Activated T-cell treated with anti-CD3 and anti-CD28 coated beads for 48 hours (primary cell): ENCODE results near the gene GCGR.

ENCODE experiments used
- DNase-seq: peaks from one replicate; pipeline ENCODE4 v3.0.0-alpha.2; 2020; ENCODE audit warnings: low read depth

Gene GCGR

DNA sequence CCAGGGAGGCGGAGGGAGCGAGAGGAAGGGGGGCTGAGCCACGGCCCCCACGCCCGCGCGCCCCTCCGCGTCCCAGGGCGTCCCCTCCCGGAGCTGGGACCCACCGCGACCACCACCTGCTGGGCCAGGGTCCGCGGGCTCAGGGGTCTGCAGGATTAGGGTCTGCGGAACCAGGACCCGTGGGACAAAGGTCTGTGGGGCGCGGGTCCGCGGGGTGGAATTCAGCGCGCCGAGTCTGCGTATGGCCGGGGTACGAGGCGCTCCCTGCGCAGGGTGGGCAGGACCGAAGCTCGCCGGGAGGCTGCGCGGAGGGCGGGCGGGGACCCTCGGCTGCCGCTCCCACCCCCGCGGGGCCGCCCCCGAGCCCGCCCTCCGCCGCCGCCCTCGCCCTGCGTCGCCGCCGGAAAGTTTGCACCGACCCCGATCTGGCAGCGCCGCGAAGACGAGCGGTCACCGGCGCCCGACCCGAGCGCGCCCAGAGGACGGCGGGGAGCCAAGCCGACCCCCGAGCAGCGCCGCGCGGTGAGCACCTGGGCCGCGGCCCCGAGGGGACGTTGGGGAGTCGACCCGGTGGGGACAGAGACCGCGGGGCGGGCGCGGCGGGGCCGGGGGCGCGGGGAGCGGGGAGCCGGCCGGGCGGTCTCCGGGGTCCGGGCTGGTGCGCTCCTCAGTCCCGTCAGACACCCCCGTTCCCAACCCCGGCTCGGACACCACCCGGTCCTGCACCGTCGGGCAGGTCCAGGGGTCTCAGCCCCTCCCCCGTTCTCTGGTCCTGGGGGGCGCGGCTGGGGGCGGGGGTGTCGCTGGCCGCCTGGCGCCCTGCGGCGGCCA lies at the start of gene GCGR:
GCGR (plus strand) TSS at position 423 of the 831 bp plus-strand sequence. CDS start 4,869 bp downstream, outside the sequence.
- no peak for DNase-seq

DNA sequence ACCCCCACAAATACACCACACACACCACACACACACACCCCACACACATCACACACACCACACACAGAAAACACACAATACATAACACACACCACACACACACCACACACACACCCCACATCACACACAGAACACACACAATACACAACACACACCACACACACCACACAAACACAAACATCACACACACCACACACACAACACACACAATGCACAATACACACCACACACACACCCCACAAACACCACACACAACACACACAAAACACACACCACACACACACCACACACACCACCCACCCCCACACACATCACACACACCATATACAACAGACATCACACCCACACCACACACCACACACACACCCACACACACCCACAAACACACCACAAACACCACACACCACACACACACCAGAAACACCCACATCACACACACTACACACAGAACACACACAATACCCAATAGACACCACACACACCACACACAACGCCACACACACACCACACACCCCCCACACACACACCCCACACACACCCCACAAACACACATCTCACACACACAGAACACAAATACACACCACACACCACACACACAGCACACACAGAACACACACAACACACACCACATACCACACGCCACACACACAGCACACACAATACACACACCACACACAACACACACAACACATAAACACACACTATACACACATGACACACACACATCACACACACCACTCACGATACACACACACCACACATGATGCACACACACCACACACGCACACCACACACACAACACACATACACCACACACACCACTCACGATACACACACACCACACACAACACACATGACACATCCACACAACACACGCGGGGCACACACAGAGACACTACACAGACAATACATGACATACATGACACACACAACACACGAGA lies 11.0 kb upstream of the GCGR start:
- no peak for DNase-seq

DNA sequence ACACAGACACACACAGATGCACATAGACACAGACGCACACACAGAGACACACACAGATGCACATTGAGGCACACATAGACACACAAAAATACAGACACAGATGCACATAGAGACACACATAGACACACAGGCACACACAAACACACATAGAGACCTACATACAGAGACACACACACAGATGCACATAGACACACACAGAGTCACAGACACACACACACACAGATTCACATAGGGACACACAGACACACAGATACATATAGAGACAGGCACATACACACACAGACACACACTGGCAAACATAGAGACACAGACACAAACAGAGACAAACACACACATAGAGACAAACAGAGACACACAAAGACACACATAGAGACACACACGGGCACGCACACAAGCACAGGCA lies 9.9 kb upstream of the GCGR start:
- DNase-seq: no peak

DNA sequence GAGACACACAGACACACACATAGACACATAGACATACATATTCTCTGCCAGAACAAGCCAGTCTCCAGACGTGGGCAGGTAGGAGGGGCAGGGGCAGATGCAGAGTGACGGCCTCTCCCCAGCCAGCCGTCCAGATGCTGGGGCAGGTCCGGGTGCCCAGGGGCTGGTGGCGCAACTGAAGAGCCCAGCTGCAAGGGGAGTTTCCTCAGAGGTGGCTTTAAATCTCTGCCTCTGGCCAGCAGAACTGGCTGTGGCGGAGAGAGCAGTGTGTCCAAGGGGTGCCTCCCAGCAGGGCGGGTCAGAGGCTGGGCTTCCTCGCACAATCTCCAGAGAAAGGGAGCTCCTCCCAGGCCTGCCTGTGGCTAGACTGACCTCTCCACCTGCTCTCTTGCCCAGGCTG lies 9.4 kb upstream of the GCGR start:
- no peak for DNase-seq

DNA sequence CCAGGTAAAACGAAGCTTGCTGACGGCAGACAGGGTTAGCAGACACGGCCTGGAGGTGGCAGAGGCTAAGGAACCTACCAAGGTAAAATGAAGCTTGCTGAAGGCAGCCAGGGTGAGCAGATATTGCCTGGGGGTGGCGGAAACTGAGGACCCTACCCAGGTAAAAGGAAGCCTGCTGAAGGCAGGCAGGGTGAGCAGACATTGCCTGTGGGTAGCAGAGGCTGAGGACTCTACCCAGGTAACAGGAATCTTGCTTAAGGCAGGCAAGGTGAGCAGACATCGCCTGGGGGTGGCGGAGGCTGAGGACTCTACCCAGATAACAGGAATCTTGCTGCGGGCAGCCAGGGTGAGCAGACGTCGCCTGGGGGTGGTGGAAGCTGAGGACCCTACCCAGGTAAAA lies 2.6 kb upstream of the GCGR start:
- no peak for DNase-seq

DNA sequence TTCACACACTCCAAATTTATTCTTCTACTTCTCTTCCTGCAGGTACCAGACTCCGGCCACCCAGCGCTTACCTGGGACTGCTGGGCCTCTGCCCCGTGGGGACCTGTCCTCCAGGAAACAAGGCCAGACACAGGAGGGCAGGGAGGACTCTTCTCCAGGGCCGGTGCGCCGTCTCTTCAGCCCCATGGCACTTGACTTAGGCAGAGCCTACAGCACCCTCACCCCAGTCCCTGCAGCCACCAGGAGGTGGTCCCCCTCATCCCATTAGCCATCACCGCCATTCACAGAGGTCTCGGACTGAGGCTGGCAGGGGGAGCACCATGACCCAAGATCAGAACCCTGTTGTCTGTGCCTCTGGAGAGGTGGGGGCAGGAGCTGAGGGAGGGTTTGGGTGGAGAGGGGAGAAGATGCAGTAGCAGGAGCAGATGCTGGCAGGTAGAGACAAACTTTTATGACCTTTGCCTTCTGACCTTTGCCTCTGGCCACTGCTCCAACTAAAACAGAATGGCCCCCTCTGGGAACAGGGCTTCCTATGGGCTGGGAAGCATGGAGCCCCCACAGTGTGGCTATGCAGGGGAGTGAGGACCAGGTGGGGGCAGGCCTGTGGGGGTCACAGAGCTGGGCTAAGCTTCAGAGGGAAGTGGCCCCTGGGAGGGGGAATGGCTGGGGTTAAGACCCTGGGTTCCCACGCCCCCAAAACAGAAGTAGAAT lies 1.7 kb upstream of the GCGR start:
- DNase-seq: no peak

DNA sequence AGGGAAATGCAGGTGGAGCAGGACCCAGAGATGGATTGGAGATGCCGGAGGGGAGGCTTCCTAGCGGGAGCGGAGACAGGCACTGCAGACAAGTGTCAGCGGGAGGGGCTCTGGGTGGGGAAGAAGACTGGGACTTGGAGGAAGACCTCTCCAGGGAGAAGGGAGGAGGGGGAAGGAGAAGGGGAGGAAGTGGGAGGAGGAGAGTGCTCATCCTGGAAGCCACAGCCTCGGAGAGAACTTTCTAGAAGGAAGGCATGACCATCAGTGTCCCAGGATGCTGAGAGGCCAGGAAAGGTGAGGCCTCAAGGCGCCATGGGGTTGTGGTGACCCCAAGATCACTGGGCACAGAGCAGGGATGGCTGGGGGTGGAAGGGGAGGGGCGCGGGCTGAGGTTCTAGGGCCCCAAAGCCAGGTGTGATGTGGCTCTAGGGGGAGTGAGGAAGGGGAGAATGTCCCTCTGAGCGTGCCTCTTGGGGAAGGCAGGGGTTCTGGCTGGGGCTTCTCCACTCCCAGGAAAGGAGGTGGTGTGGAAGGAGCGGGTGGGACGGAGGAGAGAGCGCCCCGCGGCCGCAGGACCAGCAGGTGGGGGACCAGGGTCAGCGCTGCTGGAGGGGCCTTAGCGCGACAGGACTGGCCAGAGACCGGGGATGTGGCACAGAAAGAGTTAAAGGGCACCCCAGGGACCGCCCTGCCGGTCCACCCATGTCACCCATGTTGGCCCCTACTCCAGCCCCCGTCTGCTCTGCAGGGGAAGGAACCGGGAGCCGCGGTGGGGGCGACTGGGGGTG lies 900 bp upstream of the GCGR start:
- no peak for DNase-seq

DNA sequence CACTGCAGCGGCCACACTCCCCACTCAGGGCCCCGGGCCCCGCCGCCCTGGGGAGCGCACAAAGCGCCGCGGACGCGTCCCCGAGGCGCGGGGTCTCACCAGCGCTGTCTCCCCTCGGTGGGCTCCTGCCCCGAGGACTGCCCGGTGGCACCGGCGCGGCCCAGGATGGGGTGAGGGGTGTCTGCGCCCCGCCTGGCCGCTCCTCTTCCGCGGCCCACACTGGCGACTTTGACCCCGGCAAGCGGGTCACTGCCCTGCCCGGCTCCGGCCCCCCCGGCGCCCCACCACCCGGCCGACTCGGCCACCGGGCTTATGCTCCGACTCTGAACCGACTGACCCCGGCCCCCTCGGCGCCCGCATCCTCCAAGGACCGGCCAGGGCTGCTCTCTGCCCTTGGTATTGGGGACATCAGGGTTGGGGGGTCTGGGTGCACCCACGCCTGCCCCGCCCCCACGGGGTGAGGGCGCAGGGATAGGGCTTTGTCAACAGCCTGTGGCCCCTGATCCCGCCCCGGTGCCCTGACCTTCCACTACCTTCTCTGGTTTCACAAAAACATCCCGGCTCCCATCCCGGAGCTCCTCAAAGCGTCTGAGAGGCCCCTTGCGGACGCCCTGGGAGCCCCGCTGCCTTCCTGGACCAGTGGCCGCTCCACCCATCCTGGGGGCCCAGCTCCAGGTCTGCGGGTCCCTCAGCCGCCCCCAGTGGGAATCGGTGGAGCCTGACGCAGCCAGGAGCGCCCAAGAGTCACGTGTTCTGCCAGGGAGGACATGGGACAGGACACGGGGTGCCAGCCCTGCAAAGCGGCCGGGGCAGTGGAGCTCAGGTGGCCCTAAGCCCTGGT lies 829 bp downstream of the GCGR start:
- DNase-seq: no peak

DNA sequence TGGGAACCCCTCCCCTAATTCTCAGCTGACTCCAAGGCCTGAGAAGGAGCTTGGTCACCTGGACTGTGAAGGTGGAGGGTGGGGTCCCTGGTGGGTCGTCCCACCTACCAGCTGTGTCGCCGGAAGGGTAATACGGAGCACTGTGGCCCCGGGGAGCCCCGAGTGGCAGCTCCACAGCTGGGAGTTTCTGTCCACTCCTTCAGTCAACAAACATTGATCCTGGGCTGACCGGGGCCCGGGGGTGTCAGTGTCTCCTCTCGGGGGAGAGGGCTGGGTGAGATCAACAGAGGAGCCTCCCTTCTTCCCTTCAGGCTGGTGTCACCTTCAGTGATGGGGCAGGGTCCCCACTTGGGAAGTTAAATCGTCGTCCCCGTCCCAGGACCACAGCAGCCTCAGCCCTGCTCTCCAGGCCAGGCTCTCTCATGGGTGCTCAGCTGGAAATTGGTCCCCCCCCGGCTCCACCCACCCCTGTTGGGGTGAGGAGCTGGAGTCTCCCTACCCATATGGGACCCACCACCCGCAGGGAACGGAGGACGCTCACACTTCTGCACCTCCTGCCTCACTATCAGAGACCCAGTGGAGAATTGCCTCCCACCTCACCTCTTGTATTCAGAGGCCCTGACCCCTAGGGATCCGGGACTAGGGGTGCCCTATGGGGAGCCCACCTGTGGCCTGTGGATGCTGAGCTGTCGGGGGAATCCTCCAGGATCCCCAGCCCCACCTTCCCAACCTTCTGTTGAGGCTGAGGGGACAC lies 1.9 kb downstream of the GCGR start:
- no peak for DNase-seq

DNA sequence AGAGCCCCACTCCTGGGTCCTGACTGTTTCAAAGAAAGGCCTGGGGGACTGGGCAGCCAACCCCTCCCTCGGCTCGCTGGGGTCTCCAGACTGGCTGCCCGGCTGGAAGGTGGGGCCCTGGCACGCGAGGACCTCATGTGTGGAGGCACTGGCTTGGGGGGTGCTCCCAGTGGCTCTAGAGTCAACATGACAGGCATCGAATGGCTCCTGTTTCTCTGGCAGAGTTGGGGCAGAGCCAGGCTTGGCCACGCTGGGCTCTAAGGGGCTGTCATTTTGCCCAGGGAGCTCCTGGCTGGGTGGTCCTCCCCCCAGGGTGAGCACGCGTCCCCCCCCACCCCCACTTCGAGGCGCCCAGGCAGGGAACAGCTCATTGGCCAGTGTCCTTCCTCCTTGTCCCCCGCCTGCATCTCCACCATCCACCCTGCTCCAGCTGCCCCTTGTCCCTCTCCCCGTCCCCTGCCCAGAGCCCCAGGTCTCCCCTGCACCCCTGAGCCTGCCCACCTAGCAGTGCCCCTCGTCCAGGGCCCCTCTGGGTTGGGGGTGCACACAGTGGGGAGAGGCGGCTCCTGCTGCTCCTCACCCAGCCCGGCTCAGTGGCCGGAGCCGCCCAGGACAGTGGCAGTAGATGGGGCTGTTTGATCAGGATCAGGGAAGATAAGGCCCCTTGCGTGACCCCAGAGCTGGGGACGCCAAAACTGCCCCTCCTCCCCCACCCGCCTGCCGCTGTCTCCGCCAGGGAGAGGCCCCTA lies 2.7 kb downstream of the GCGR start:
- DNase-seq: no peak

DNA sequence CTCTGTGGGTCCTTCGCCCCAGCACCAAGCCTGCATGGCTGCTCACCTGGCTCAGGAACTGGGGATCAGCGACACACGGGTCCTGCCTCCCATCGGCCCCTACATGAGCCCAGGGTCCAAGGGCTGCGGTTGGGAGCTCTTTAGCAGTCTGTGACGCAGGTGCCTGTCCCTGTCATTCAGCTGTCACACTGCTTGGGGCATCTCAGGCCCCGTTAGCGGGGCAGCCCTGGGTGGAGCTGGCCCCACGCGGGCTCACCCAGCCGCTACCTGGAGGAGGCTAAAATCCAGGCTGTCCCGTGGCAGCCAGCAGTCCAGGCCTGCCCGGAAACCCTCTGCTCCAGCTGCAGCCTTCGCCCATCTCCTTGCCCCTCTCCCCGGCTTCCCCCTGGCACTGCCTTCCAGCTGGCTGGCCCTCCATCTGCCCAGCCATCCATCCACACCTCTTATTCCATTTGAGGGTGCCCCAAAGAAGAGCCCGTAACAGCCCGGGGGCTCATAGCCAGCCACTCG lies 3.3 kb downstream of the GCGR start:
- DNase-seq: no peak

DNA sequence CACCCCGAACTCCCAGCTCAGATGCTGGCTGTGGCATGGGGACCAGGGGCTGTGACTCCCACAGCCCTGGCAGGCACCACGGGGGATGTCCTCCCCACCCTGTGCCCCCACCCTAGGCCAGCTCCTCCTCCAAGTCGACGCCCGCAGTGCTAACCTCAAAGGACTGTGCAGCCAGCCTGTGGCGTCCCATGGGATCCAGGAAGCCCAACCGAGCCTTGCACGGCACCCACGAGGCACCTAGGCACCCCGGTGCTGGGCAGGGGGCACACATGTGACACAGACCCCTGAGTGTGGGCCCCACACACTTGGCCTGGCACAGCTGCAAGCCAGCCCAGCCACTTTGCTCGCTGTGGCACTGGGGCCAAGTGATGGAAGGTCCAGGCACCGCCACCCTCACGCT lies 3.9 kb downstream of the GCGR start:
- DNase-seq: no peak

DNA sequence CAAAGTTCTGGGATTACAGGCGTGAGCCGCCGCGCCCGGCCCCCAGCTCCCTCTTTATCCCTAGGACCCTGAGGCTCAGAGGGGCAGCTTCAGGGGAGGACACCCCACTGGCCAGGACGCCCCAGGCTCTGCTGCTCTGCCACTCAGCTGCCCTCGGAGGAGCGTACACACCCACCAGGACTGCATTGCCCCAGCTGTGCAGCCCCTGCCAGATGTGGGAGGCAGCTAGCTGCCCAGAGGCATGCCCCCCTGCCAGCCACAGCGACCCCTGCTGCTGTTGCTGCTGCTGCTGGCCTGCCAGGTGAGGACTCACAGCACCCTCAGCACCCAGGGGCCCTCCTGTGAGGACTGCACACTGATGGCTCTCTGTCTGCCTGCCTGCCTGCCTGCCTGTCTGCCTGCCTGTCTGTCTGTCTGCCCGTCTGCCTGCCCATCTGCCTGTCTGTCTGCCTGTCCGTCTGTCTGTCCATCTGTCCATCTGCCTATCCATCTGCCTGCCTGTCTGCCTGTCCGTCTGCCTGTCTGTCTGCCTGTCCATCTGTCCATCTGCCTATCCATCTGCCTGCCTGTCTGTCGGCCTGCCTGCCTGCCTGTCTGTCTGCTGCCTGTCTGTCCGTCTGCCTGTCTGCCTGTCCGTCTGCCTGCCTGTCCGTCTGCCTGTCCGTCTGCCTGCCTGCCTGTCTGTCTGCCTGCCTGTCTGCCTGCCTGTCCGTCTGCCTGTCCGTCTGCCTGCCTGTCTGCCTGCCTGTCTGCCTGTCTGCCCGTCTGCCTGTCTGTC lies 5.0 kb downstream of the GCGR start:
- no peak for DNase-seq

DNA sequence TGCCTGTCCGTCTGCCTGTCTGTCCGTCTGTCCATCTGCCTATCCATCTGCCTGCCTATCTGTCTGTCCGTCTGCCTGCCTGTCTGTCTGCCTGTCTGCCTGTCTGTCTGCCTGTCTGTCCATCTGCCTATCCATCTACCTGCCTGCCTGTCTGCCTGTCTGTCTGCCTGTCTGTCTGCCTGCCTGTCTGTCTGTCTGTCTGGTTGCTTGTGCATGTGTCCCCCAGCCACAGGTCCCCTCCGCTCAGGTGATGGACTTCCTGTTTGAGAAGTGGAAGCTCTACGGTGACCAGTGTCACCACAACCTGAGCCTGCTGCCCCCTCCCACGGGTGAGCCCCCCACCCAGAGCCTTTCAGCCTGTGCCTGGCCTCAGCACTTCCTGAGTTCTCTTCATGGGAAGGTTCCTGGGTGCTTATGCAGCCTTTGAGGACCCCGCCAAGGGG lies 5.6 kb downstream of the GCGR start:
- no peak for DNase-seq

DNA sequence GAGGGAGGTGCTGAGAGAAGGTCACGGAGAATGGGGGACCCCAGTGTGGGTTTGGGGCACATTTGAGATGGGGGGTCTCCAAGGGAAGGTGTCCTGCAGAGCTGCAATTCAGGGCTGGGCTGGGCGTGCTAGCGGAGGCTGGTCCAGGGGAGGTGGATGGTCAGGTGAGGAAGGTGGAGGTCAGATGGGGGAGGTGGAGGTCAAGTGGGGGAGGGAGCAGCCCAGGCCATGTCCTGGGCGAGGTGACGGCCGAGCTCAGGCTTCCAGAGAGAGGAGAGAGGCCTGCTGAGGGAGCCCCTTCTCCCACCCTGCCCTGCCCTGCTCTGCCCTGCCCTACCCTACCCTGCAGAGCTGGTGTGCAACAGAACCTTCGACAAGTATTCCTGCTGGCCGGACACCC lies 6.5 kb downstream of the GCGR start:
- DNase-seq: no peak

DNA sequence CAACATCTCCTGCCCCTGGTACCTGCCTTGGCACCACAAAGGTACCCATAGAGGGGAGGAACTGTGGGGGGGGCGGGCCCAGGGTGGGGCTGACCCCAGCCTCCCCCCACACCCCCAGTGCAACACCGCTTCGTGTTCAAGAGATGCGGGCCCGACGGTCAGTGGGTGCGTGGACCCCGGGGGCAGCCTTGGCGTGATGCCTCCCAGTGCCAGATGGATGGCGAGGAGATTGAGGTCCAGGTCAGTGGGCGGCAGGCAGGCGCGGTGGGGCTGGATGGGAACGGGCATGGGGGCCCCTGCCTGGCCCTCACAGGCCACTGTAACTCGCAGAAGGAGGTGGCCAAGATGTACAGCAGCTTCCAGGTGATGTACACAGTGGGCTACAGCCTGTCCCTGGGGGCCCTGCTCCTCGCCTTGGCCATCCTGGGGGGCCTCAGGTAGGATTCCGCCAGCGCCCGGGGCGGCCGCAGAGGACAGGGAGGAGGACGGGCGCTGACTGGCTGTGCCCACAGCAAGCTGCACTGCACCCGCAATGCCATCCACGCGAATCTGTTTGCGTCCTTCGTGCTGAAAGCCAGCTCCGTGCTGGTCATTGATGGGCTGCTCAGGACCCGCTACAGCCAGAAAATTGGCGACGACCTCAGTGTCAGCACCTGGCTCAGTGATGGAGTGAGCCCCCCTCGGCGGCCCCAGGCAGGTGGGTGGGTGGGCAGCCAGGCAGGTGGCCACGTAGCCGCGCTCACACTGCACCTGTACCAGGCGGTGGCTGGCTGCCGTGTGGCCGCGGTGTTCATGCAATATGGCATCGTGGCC lies 7.1 kb downstream of the GCGR start:
- no peak for DNase-seq
